ENCODE results near the gene ALDOA. TPM values are rescaled to one million over a fixed set of nuclear protein-coding genes. Genes with fewer than 3 reads are reported as not detected.

The ALDOA gene
- total RNA-seq, 4 donors from 2014 or later, result 427 to 1,063 (median 887) TPM

DNA sequence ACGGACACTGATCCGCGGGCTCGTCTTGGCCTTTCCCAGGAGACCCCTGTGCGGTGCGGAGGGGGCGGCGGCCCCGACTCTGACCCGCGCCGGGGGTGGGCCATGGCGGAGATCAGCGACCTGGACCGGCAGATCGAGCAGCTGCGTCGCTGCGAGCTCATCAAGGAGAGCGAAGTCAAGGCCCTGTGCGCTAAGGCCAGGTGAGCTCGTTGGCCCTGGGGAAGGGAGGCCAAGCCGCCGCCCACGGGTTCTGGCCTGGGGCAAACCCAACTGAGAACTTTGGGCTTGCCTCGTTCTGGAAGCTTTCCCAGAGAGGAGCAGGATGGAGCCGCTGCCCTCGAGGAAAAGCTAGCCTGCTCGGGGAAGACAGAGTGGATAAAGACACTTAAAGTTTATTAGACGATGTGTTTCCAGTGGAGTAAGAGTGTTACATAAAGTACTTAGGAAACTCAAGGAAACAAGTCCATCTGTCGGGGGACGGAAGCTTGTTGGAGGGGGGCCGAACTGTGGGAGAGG lies 10.8 kb downstream of the ALDOA start:
- peak overlapping the region; percentile 69 to 95 (median 88) for H3K4me3 ChIP-seq
- no peaks in the 10 kb centered on the region for H3K9me3 ChIP-seq
- DNase-seq, result peak in 1 of 3 donors; percentile 63
- H3K4me1 ChIP-seq, result peaks cover 0 to 29% (median 4%) of the 10 kb centered on the region in 4 donors
- peaks cover 0 to 51% (median 0%) of the 10 kb centered on the region in 3 donors for H3K36me3 ChIP-seq
- H3K27me3 ChIP-seq, result no peaks in the 10 kb centered on the region
- peak overlapping the region; percentile 88 to 93 (median 88) for H3K27ac ChIP-seq
- no peak for TF ChIP-seq POLR2A (IDR thresholded peaks at IDR 0.05)
- TF ChIP-seq CTCF (IDR thresholded peaks at IDR 0.05), result no peak

DNA sequence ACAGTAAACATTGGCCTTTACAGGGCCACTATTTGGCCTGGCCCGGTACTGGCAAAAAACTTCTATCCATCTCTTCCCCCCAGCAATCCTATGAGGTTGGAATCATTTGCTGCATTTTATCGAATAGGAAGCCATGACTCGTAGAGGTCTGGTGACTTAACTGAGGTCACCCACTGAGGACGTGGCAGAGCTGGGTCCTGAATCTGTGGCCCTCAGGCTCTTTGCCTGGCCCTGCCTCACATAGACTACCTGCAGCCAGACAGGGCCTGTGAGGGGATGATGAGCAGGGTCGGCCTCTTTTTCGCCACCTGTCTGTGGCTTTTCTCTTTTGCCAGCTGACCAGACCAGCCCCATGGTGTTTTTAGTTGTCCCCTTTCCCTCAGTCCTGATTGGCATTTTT lies 12.1 kb downstream of the ALDOA start:
- no peak overlapping the region for H3K27ac ChIP-seq
- no peaks in the 10 kb centered on the region for H3K9me3 ChIP-seq
- no peaks in the 10 kb centered on the region for H3K27me3 ChIP-seq
- TF ChIP-seq CTCF (IDR thresholded peaks at IDR 0.05) (no peak), POLR2A (IDR thresholded peaks at IDR 0.05) (no peak)
- H3K4me1 ChIP-seq, result peaks cover 0 to 29% (median 4%) of the 10 kb centered on the region in 4 donors
- DNase-seq, result no peak
- H3K36me3 ChIP-seq, result peaks cover 0 to 51% (median 0%) of the 10 kb centered on the region in 3 donors
- H3K4me3 ChIP-seq, result peak overlapping the region in 1 of 4 donors; percentile 80

- Histone ChIP-seq H3K27me3 (no peaks in the 10 kb centered on the region), H3K4me3 (no peak overlapping the region)
- TF ChIP-seq POLR2A (IDR thresholded peaks at IDR 0.05) (no peak), CTCF (IDR thresholded peaks at IDR 0.05) (no peak)
Measured at GRCh38 chr16:30078744-30079143, 13.2 kb downstream of the ALDOA start.

DNA sequence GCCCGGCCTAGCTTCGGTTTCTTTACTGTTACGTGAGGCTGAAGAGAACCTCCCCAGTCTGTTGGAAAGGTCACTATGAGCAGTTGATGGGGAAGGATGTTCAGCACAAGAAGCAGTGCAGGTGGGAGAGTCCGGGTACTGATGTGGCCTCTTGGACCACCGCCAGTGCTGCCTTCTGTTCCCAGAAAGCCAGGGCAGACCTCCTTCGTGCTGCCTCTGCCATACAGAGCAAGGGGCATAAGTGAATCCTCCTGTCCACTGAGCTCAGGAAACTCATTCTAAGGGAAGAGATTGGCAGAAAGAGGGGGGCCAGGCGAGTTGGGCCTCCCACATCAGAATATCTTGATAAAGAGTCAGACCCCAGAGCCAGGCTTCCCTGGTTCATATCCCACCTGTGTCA lies 13.9 kb downstream of the ALDOA start:
- H3K9me3 ChIP-seq, result no peaks in the 10 kb centered on the region
- peaks cover 0 to 29% (median 4%) of the 10 kb centered on the region in 4 donors for H3K4me1 ChIP-seq
- no peak for DNase-seq
- no peak for TF ChIP-seq CTCF (IDR thresholded peaks at IDR 0.05)
- no peak for TF ChIP-seq POLR2A (IDR thresholded peaks at IDR 0.05)
- no peak overlapping the region for H3K27ac ChIP-seq
- H3K36me3 ChIP-seq, result peaks cover 0 to 64% (median 0%) of the 10 kb centered on the region in 3 donors
- no peak overlapping the region for H3K4me3 ChIP-seq
- H3K27me3 ChIP-seq, result no peaks in the 10 kb centered on the region

More at GRCh38 chr16:30078744-30079143, 13.2 kb downstream of the ALDOA start:
- no peak for DNase-seq
- Histone ChIP-seq H3K9me3 (no peaks in the 10 kb centered on the region), H3K4me1 (peaks cover 0 to 29% (median 4%) of the 10 kb centered on the region in 4 donors), H3K36me3 (peaks cover 0 to 56% (median 0%) of the 10 kb centered on the region in 3 donors), H3K27ac (no peak overlapping the region)

- H3K4me3 ChIP-seq, result no peak overlapping the region
- no peak for DNase-seq
- TF ChIP-seq POLR2A (IDR thresholded peaks at IDR 0.05) (no peak), CTCF (IDR thresholded peaks at IDR 0.05) (no peak)
- H3K36me3 ChIP-seq, result peaks cover 0 to 77% (median 0%) of the 10 kb centered on the region in 3 donors
- H3K9me3 ChIP-seq, result no peaks in the 10 kb centered on the region
- H3K27ac ChIP-seq, result no peak overlapping the region
- H3K4me1 ChIP-seq, result peaks cover 0 to 8% (median 0%) of the 10 kb centered on the region in 4 donors
- H3K27me3 ChIP-seq, result no peaks in the 10 kb centered on the region
Measured at GRCh38 chr16:30082545-30083090, 17.1 kb downstream of the ALDOA start.

Measured in Peyer's patch (tissue), 4 donors.